HuH-7.5 (cell line): ENCODE data around the gene MPHOSPH9.

ENCODE experiments used
- DNase-seq: peaks from one replicate; pipeline ENCODE4 v3.0.0; 2011; ENCODE audit warnings: low spot score

Gene MPHOSPH9

GRCh38 chr12:123126294-123127181 lies 106.4 kb downstream of the MPHOSPH9 start:
- no peak for DNase-seq

- no peak for DNase-seq
These were observed 110.3 kb downstream of the MPHOSPH9 start for GRCh38 chr12:123122626-123123025.

DNA sequence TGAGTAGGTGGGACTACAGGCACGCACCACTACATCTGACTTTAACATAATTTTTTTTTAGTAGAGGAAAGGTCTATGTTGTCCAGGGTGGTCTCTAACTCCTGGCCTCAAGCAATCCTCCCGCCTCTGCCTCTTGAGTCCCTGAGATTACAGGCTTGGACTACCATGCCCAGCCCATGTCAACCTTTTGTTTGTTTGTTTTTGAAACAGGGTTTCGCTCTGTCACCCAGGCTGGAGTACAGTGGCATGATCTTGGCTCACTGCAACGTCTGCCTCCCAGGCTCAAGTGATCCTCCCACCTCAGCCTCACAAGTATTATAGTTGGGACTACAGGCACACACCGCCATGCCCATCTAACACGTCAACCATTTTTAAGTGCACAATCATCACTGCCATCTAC lies 111.3 kb downstream of the MPHOSPH9 start:
- no peak for DNase-seq

DNA sequence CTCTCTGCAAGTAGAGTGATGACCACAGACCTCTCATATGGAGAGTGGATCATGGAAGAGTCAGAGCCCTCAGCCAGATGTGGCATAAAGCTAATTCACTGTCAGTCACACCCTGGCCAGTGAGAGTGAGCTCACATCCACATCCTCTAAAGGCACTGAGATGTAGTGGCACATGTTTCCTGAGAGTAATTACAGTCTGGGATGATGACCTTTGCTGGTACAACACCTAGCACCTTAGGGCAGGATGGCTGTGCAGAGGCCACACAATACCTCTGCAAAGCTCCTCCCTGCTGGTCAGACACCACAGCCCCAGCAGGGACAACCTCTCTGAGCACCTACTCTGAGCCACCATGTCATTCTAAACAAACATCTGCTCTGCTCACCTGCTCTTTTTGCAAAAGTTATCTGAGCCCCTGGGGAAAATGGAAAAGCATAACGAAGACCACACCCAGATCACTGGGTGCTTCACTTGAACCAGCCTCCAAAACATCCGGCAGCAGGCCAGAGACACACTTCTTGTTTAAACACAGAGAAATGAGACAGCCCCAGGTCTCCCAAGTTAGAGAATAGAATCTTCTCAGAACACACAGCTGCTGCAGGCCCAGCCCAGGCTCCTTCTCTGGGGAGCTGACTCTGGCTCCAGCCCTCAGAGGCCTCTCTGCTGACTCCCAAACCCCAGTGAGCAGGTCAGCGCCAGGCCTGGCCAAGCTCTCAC lies 112.3 kb downstream of the MPHOSPH9 start:
- DNase-seq, result no peak

- DNase-seq, result no peak
These were observed 113.1 kb downstream of the MPHOSPH9 start for GRCh38 chr12:123119808-123120207.

DNA sequence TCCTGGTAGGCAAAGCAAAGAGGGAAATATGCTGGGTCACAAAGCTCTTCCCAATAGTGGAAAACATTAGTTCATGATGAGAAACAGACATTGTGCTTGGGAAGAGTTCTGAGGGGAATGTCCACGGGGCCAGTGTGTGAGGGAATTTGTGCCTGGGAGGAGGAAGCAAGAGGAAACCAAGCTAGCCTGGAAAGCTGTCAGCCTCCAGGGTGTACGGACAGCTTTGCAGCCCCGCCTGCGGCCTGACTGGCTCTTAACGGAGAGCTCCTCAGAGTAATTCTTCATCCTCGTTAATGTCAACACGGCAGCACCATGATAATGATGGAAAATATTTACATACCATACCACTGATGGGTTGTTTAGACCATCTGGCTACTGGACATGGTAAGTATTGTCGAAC lies 114.4 kb downstream of the MPHOSPH9 start:
- no peak for DNase-seq

- DNase-seq, result no peak
These were observed 117.4 kb downstream of the MPHOSPH9 start for GRCh38 chr12:123115409-123116121.

- no peak for DNase-seq
These were observed 118.4 kb downstream of the MPHOSPH9 start for GRCh38 chr12:123114304-123115083.

DNA sequence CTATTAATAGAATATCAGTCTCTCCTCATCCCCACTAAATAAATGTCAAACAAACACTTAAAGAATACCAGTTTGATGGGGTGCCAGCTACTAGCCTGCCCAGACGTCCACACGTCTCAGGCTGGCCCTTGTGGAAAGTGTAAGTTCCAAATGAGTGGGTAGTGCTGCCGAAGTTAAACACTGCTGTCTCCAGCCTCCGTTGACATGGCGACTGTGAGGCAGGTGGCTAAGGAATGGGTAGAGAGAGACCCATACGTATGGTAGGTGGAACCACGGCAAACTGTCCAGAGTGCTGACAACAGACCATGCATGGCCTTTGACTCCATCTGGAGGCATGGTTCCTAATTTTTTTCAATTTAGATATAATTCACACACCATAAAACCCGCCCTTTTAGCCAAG lies 119.9 kb downstream of the MPHOSPH9 start:
- DNase-seq, result no peak

DNA sequence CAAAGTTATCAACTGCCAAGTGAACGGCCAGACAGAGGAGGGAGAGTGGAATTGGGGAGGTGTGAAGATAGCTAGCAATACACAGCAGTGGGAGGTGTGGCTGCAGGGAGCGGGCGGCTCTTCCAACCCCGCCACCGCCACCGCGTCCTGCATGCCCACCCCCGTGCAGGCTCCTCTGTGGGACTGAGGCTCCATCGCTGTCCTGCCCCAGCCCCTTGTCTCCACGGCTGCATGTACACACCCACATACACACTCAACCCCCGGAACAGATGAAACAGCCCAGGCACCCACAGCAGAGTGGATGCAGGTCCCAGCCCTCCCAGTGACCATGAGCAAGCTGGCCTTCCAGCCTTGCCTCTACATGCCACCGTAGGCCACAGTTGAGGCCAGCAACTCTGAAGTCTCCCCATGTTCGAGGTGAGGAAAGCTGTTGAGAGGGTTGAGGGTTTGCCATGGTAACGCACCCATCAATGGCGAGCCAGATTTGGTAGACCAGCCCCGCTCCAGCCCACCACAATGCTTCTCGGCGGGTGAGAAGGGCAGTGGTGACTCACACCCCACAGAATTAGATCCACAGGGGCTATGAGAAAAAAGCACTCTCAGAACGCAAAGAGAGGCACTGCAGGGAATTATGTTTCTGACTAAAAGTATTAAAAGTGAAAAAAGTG lies 121.3 kb downstream of the MPHOSPH9 start:
- DNase-seq, result no peak

- DNase-seq, result no peak
These were observed 123.6 kb downstream of the MPHOSPH9 start for GRCh38 chr12:123109319-123109772.

- DNase-seq, result no peak
These were observed 124.3 kb downstream of the MPHOSPH9 start for GRCh38 chr12:123108682-123109066.

DNA sequence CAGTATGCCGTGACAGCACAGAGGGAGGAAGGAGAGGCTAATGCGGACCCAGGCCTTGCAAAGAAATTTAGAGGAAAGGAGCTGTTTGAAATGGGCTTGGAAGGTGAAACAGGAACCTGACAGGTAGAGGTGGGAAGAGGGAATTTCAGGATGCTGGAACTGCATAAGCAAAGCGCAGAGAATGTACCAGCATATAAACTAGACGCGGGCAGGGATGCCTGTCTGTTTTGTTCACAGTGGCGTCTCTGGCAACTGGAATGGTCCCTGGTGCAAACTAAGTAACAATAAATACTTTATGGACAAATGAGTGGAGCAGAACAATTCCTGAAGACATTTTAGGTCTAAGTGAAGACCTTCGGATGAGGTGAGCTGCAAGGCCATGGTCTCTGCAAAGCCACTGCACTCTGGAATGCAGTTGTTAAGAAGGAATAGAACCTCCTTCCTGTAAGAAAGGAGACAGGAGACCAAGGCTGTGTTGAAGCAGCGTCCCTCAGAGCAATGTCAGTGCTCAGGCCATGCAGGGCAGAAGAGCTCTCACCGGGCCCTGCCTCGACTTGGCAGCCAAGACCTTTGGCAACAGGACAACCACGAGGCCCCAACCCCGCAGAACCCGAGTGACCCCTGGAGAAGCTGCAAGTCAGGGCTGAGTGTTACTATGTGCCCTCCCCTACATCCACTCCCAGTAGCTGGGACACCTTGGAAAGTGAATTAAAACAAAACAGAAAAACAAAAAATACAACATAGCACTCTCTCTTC lies 124.8 kb downstream of the MPHOSPH9 start:
- no peak for DNase-seq

GRCh38 chr12:123106640-123107359 lies 126.1 kb downstream of the MPHOSPH9 start:
- no peak for DNase-seq

DNA sequence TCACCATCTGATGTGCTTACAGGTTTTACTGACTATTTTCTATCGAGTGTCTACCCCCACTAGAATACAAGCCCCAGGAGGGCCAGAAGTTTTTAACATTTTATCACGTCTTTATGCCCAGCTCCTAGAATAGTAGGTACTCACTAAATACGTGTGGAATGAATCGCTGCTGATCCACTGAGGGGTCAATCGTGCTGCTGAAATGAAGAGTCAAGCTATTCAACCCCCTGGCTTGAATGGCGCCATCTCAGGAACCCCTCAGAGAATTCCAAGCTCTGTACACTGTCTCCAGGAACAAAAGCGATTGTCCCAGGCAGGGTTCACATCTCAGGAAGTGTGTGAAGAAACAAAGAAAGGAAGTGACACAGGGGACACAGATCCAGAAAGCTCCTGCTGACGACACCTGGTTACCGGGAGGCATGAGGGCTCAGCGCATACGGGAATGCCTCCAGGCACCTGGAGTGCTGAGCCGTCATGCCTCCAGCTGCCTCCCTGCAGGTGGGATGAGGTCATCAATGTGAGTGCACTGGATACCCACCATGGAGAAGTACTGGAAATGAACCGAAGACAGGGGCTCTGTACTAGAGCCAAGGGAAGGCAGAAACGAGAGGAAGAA lies 127.6 kb downstream of the MPHOSPH9 start:
- no peak for DNase-seq

DNA sequence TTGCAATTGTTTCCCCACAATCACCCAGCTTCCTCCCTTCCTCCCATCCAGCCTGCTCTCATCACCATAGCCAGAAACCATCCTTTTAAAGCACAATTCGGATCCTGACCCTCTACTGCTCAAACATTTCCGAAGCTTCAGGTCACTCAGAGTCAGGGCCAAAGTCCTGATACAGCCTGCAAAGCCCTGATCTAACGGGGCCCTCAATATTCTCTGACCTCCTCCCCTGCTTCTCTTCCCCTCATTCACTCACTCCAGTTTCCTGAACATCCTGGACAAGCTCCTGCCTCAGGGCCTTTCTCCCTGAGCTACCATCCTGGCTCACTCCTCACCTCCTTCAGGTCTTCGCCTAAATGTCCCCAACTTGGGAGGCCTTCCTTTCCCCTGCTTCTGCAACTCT lies 128.1 kb downstream of the MPHOSPH9 start:
- DNase-seq, result no peak
